GM19023 (cell line): Measurements from ENCODE around the gene C1orf122.

Experiments used
- ATAC-seq: cut with Tn5 transposase; IDR thresholded peaks from one replicate; pipeline ENCODE4 v1.9.1; 2021; ENCODE audit warnings: mild to moderate bottlenecking, moderate library complexity; ENCODE audit not compliant: unreplicated experiment

The C1orf122 gene

DNA sequence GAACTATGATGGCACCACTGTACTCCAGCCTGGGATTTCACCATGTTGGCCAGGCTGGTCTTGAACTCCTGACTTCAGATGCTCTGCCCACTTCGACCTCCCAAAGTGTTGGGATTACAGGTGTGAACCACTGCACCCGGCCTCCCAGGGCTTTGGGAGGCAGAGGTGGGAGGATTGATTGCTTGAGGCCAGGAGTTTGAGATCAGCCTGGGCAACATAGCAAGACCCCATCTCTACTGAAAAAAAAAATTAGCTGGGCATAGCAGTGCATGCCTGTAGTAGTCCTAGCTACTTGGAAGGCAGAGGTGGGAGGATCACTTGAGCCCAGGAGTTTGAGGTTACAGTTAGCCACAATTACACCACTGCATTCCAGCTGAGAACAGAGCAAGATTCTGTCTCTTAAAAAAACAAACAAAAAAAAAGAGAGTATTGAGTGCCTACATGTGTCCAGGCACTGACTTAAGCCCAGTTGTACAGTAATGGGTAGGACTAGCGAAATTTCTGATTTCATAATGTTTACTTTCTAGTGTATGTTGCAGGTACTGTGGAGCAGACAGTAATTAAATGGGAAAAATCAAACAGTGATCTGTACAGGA lies 9.7 kb upstream of the C1orf122 start:
- no peak for ATAC-seq

- no peak for ATAC-seq
Observed at GRCh38 chr1:37802439-37802838, 5.2 kb upstream of the C1orf122 start.

DNA sequence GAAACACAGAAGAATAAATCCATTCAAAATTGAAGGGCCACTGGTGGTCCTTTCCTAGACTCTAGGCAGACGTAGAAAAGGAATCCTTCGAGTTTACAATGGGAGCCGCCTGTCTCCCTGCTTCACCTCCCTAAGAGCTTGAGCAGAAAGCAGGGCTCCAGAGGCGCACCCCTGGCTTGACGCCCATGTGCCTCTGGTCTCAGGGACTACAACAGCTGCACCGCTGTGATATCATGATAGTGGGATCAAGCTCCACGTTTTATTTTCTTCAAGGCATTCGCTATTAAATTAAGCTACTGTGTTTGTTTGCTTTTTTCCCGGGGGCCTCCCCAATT lies 403 bp upstream of the C1orf122 start:
- no peak for ATAC-seq

GRCh38 chr1:37808369-37809319 lies 1.1 kb downstream of the C1orf122 start:
- peak; percentile 38 for ATAC-seq

DNA sequence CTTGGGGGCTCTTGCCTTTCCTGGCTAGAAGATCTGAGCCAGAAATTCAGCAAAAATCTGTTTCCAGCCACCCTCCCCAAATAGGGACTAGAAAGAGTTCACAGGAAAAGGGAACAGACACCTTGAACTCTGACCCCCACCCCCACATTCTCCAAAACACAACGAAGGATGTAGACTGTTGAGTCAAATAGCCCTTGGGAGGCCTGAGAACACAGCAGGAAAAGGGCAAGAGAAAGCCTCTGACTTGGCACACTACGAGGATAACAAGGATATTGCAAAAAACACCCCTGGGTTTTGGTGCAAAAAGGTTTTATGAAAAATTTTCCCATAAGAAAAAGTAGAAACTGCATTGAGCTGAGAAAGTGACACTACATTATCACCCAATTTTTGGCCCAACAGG lies 2.4 kb downstream of the C1orf122 start:
- ATAC-seq: no peak

DNA sequence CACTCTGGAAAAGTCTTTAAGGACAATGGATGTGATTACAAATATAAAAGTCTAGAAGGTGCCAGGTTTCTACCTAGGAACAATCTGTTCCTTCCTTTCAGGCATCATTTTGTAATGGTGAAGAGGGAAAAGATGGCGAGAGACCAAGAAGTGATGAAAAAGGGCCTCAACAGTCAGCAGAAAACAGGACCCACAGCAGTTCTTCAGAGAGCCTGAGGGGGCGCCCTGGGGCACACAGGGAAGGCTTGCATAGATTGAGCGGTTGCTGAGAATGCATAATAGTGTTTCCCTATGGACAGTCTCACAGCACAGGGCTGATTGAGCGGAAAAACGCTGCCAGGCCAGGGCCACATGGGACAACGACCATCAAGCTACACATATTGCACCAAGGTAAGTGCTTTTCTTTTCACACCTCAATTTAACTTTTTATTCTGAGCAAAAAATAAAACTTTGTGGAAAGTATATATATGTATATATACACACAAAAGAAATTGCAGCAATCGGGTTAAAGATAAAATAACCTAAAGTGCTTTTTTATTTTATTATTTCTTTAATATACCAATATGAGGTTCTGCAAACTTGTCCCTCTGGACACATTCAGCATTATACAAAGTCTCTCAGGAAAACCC lies 3.6 kb downstream of the C1orf122 start:
- ATAC-seq: no peak

- no peak for ATAC-seq
Observed at GRCh38 chr1:37813529-37814145, 6.0 kb downstream of the C1orf122 start.

- ATAC-seq: no peak
Observed at GRCh38 chr1:37814252-37814651, 6.7 kb downstream of the C1orf122 start.

- no peak for ATAC-seq
Observed at GRCh38 chr1:37817481-37817880, 9.9 kb downstream of the C1orf122 start.

DNA sequence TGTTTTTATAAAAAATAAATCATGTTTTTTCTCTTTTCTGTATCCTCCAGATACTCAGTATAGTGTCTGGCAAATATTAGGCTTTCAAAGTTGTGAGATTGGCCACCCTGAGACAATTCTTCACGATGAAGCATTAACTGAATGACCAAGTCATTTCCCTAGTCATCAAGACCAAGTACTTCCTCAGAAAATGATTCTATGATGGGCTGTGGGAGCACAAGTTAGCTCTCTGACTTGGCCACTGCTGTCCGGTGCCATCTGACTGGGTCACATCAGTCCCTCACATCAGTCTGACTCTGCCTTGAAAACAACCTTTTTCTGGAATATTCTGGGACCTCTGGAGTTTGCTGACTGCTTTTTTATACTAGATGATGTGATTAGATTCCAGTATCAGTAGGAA lies 13.9 kb downstream of the C1orf122 start:
- ATAC-seq: no peak

DNA sequence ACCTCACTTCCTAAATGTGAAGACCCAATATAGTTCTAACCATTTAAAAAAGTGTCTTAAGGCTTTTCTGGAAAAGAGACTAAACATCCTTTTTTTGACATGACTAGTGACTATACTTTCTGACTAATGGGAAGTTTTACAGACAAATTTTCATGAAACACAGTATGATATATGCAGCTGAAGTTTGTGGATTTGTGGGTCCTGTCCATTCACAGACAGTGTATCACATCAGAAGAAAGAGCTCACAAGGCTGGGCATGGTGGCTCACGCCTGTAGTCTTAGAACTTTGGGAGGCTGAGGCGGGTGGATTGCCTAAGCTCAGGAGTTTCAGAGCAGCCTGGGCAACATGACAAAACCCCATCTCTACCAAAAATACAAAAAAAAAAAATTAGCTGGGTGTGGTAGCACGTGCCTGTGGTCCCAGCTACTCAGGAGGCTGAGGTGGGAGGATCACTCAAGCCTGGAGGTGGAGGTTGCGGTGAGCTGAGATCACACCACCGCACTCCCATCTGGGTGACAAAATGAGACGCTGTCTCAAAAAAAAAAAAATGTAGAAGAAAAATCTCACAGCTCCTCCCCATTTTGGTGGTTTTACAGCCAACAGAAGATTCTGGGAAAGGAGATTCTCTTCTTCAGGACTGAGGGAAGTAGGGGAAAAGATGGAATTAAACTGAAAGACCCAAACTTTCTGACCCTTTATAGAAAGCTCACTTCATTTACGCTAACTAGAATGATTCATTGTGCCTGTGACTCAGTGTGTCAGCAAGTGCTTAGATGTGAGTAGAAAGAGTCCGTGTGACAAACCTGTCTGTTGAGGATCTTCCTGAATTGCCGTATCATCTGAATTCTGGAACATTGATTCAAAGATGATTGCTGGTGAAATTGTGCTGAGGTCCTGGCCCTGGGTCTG lies 15.6 kb downstream of the C1orf122 start:
- ATAC-seq: no peak

DNA sequence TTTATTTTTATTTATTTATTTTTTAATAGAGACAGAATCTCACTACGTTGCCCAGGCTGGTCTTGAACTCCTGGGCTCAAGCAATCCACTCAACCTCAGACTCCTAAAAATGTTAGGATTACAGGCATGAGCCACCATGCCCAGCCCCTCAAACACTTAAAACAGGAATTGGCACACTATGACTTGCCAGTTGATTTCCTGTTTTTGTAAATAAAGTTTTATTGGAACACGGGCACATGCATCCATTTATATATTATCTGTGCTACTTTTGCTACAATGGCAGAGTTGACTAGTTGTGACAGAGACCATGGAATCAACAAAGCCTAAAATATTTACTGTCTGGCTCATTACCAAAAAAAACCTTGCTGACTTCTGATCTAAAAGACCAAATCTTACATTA lies 16.4 kb downstream of the C1orf122 start:
- ATAC-seq: no peak

DNA sequence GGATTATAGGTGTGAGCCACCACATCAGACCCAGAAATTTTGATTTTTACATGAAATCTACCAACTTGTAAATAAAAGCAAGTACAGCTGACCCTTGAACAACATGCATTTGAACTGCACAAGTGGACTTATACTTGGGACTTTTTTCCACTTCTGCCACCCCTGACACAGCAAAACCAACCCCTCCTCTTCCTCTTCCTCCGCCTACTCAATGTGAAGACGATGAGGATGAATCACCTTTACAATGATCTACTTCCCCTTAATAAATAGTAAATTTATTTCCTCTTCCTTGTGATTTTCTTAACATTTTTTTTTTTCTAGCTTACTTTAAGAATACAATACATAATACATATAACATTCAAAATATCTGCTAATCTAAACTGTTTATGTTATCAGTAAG lies 17.9 kb downstream of the C1orf122 start:
- ATAC-seq: no peak

- no peak for ATAC-seq
Observed at GRCh38 chr1:37828410-37829074, 21.0 kb downstream of the C1orf122 start.

- no peak for ATAC-seq
Observed at GRCh38 chr1:37831109-37831508, 23.5 kb downstream of the C1orf122 start.

DNA sequence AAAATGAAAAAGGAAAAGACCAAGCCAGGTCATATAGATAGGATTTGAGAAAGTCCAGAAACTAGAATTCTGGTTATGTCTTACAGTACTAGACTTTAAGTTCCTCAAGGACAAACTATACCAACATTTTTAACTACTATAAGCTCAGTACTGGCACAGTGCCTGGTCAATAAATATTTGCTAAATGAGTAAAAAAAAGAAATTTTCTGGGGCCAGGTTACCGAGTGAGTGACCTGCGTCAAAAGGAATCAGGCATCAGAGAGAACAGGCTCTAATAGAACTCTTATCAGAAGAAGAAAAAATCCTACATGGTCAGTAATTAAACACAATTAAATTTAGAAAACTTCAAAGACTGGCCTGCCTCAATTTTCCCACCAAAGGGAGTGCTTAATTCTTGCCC lies 24.2 kb downstream of the C1orf122 start:
- no peak for ATAC-seq

DNA sequence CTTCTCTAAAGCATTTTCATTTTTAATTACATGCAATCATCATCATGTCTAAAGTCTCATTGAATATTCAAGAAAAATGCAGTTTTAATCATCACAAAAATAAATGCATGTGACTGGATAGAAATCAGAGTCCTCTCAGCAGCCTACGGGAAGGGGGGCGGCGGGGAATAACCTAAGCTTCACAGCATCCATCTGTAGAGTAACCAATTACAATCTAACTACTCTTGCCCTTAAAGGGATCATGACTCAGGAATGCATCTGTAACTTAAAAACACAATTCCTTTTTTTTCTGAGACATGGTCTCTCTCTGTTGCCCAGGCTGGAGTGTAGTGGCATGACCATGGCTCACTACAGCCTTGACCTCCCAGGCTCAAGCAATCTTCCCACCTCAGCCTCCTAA lies 29.2 kb downstream of the C1orf122 start:
- ATAC-seq: no peak

DNA sequence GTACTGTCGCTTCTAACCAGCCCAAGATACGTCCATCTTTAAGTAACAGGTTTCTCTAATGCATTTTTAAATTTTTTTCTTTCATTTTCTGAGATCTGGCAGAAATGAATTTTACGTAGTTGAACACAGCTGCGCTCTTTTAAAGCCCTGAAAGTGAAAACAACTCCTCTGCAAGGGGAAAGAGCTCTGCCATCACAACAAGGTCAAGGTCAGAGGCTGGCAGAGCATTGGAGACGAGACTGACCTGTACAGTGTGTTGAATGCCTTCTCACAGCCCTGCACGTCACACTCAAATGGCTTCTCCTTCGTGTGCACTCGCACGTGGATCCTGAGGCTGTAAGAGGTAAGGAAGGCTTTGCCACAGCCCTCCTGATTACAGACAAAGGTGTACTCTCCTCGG lies 32.1 kb downstream of the C1orf122 start:
- no peak for ATAC-seq

DNA sequence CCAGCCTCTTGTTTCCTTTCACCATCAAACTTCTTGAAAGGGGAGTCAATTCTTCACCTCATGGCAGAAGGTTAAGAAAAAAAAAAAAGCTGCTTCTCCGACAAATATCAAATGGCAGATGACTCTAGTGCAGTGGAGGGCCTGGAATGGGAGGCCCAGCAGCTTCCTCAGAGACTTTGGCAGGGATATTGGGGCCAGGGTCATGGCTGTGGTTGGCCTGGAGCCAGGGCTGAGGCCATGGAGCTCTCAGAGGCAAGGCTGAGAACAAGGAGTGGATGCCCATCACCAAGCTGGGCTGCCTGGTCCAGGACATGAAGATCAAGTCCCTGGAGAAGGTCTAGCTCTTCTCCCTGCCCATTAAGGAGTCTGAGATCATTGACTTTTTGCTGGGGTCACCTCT lies 33.1 kb downstream of the C1orf122 start:
- no peak for ATAC-seq

- no peak for ATAC-seq
Observed at GRCh38 chr1:37841652-37842051, 34.1 kb downstream of the C1orf122 start.
